Naive thymus-derived CD4-positive, alpha-beta T cell (primary cell): ENCODE results near the gene FAM117B. TPM values are rescaled to one million over a fixed set of nuclear protein-coding genes. Genes with fewer than 3 reads are reported as not detected.

Source experiments
- ATAC-seq: fragments of 150-1000 bp; cut with Tn5 transposase; 2 replicates; pipeline ENCODE4 v1.10.0; 2021; ENCODE audit warnings: mild to moderate bottlenecking, moderate library complexity
- CTCF ChIA-PET: fragments of 350-600 bp; sonication (Branson Sonifier 250); formaldehyde crosslinking; loops from one replicate; lab custom pipeline; 2021; ENCODE audit warnings: antibody characterized with exemption; lab: Charles Lee
- POLR2A ChIA-PET: fragments of 350-600 bp; sonication (Branson Sonifier 250); formaldehyde crosslinking; loops from one replicate; lab custom pipeline; 2021; ENCODE audit warnings: antibody characterized with exemption, inconsistent platforms; lab: Charles Lee
- DNase-seq, 9 donors: peaks; one replicate each; pipeline versions ENCODE4 v3.0.0 to v3.0.0-alpha.2; 2020 to 2022; ENCODE audit warnings: mixed read lengths in 1 of 9
- H3K27ac ChIP-seq: one replicate; pipeline ENCODE4 v1.7.0; 2013; ENCODE audit warnings: mild to moderate bottlenecking, low read depth, low read length, moderate library complexity
- H3K27me3 ChIP-seq, 2 donors: one replicate each; pipeline ENCODE4 v1.7.0; 2013; ENCODE audit warnings: low read length in 2 of 2, mild to moderate bottlenecking in 2 of 2, moderate library complexity in 2 of 2; ENCODE audit not compliant: control insufficient read depth in 2 of 2, insufficient read depth in 2 of 2
- H3K36me3 ChIP-seq, 3 experiments: 1 replicate in 2 of 3; 2 replicates in 1 of 3; pipeline ENCODE4 v1.7.0; 2013; ENCODE audit warnings: low read length in 3 of 3, mild to moderate bottlenecking in 3 of 3, moderate library complexity in 1 of 3; ENCODE audit not compliant: insufficient read depth in 3 of 3, control insufficient read depth in 2 of 3
- H3K4me1 ChIP-seq, 2 donors: one replicate each; pipeline ENCODE4 v1.7.0; 2013; ENCODE audit warnings: low read length in 2 of 2, mild to moderate bottlenecking in 2 of 2, moderate library complexity in 1 of 2; ENCODE audit not compliant: control insufficient read depth in 2 of 2, insufficient read depth in 2 of 2
- H3K4me3 ChIP-seq: 2 replicates; pipeline ENCODE4 v1.7.0; 2013; ENCODE audit warnings: mild to moderate bottlenecking, low read length
- H3K9me3 ChIP-seq, 3 experiments: 1 replicate in 2 of 3; 2 replicates in 1 of 3; pipeline ENCODE4 v1.7.0; 2013; ENCODE audit warnings: low read length in 3 of 3; ENCODE audit not compliant: control insufficient read depth in 2 of 3
- H3K27ac Mint-ChIP-seq, 9 donors: one replicate each; pipeline ENCODE4 v1.8.0; 2020 to 2022; ENCODE audit warnings: mixed read lengths in 9 of 9, mild to moderate bottlenecking in 8 of 9, moderate library complexity in 5 of 9, inconsistent platforms in 2 of 9
- H3K27me3 Mint-ChIP-seq, 5 donors: one replicate each; pipeline ENCODE4 v1.8.0; 2021 to 2022; ENCODE audit warnings: mixed read lengths in 5 of 5, mild to moderate bottlenecking in 1 of 5
- H3K36me3 Mint-ChIP-seq, 5 donors: one replicate each; pipeline ENCODE4 v1.8.0; 2020 to 2022; ENCODE audit warnings: mixed read lengths in 5 of 5, mild to moderate bottlenecking in 3 of 5, inconsistent platforms in 1 of 5
- H3K4me1 Mint-ChIP-seq, 7 donors: one replicate each; pipeline ENCODE4 v1.8.0; 2020 to 2022; ENCODE audit warnings: mixed read lengths in 7 of 7, mild to moderate bottlenecking in 3 of 7, inconsistent platforms in 1 of 7
- H3K4me3 Mint-ChIP-seq, 10 donors: one replicate each; pipeline ENCODE4 v1.8.0; 2020 to 2022; ENCODE audit warnings: mild to moderate bottlenecking in 10 of 10, mixed read lengths in 10 of 10, moderate library complexity in 6 of 10, inconsistent platforms in 2 of 10
- H3K9me3 Mint-ChIP-seq, 11 donors: one replicate each; pipeline ENCODE4 v1.8.0; 2020 to 2022; ENCODE audit warnings: mixed read lengths in 11 of 11, mild to moderate bottlenecking in 4 of 11, inconsistent platforms in 1 of 11, moderate library complexity in 1 of 11
- intact Hi-C, 2 donors: fragments of 100-400 bp; cut with micrococcal nuclease; formaldehyde crosslinking; loops; one replicate each; pipeline ENCODE4 v1.15.1; 2023
- polyA plus RNA-seq, 2 donors: library from polyadenylated mRNA; unstranded; fragments of 300-500 nt; fragmentation: Illumina TruSeq; gene quantifications; one replicate each; pipeline ENCODE4 v1.2.3, GENCODE V29; 2021
- total RNA-seq, 6 experiments: library from RNA in 5 of 6; stranded (reverse) in 5 of 6; gene quantifications; 1 replicate in 5 of 6; 2 replicates in 1 of 6; pipeline ENCODE4 v1.2.3 and lab custom pipeline; 2021 to 2026

The FAM117B gene
- total and polyA plus RNA-seq, 7 experiments from 2014 or later, result 12.8 to 57.9 (median 46.5) TPM

- peak overlapping the region in 9 of 10 donors; percentile 93 to 98 (median 97) for H3K4me3 Mint-ChIP-seq
- POLR2A ChIA-PET, result interaction anchor here (1.0 to 8.0 kb wide), 4 partner anchors 13 to 605 kb away, joined by 3 to 130 read pairs (median 56); partner anchors contain the start of gene CYP20A1
- H3K4me3 ChIP-seq, result peak overlapping the region; percentile 81
These were observed 1.3 kb upstream of the FAM117B start for GRCh38 chr2:202633470-202633869.

DNA sequence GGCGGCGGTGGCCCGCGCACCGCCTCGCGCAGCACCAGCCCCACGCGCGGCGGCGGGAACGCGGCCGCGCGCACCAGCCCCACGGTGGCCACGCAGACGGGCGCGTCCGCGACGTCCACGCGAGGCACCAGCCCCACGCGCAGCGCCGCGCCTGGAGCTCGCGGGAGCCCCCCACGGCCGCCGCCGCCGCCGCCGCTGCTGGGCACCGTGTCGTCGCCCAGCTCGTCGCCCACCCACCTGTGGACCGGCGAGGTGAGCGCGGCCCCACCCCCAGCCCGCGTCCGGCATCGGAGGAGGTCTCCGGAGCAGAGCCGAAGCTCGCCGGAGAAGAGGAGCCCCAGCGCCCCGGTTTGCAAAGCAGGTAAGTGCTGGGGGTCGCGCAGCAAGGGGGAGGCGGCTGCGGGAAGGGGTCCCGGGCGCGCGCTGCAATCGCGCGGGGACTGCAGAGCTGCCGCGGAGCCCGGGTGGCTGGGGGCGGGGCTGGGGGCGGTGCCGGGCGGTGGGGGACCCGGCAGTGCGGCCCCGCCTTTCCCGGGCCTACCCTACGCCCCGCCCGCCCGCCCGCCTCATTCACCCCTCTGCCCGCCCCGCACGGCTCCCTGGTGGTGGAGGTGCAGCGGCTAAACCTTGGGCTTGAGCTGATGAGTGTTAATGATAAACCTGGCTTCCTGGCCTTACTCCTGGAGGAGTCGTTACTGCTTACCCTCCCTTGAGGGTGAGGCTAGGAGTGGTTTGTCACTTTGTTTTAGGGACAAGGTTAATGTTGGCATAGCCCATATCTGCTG is 851 bp downstream of the FAM117B start:
- Histone ChIP-seq H3K4me1 (peaks cover 24 to 35% of the 10 kb centered on the region in 2 donors), H3K4me3 (peak overlapping the region; percentile 79), H3K36me3 (peaks cover 0 to 4% (median 0%) of the 10 kb centered on the region in 3 experiments), H3K9me3 (no peaks in the 10 kb centered on the region), H3K27ac (peak overlapping the region; percentile 81), H3K27me3 (no peaks in the 10 kb centered on the region)
- H3K27me3 Mint-ChIP-seq, result no peaks in the 10 kb centered on the region
- peaks cover 0 to 2% (median 0%) of the 10 kb centered on the region in 11 donors for H3K9me3 Mint-ChIP-seq
- ChIA-PET POLR2A (interaction anchor here (0.6 to 8.0 kb wide), 37 partner anchors 9 to 1519 kb away, joined by 3 to 130 read pairs (median 6); partner anchors contain the start of genes CARF, CFLAR, CTLA4 and ICA1L), CTCF (interaction anchor here (1.0 to 1.7 kb wide), 5 partner anchors 12 to 235 kb away, joined by 3 to 5 read pairs (median 4); no protein-coding TSS in a partner anchor)
- H3K4me3 Mint-ChIP-seq, result peak overlapping the region in 9 of 10 donors; percentile 90 to 98 (median 97)
- H3K36me3 Mint-ChIP-seq, result peaks cover 3 to 9% (median 6%) of the 10 kb centered on the region in 5 donors
- H3K27ac Mint-ChIP-seq, result peak overlapping the region in 8 of 9 donors; percentile 90 to 98 (median 94)
- ATAC-seq (peak; percentile 66), DNase-seq (peak; percentile 68 to 85 (median 82))
- intact Hi-C loops, result loop anchor here (1.0 to 10.0 kb wide), 13 partner anchors 13 to 1747 kb away; partner anchors contain the start of genes BMPR2 (in 1 of the 2), NIF3L1 (in 1 of the 2), ORC2 (in 1 of the 2) and PPIL3 (in 1 of the 2)
- peaks cover 29 to 74% (median 67%) of the 10 kb centered on the region in 7 donors for H3K4me1 Mint-ChIP-seq

More at GRCh38 chr2:202633470-202633869, 1.3 kb upstream of the FAM117B start:
- DNase-seq, result no peak
- H3K36me3 Mint-ChIP-seq, result peaks cover 3 to 9% (median 6%) of the 10 kb centered on the region in 5 donors
- Histone ChIP-seq H3K9me3 (no peaks in the 10 kb centered on the region), H3K27me3 (no peaks in the 10 kb centered on the region), H3K27ac (peak overlapping the region; percentile 81), H3K4me1 (peaks cover 16 to 19% of the 10 kb centered on the region in 2 donors), H3K36me3 (peaks cover 0 to 4% (median 0%) of the 10 kb centered on the region in 3 experiments)
- CTCF ChIA-PET, result interaction anchor here (1.2 kb wide), 1 partner anchor 45 kb away, joined by 5 read pairs; no protein-coding TSS in a partner anchor
- intact Hi-C loops, result loop anchor here (5.0 to 10.0 kb wide), 3 partner anchors 1304 to 1669 kb away; partner anchors contain the start of genes ICOS (in 1 of the 2) and ORC2 (in 1 of the 2)
- peaks cover 20 to 53% (median 48%) of the 10 kb centered on the region in 7 donors for H3K4me1 Mint-ChIP-seq
- H3K27ac Mint-ChIP-seq, result peak overlapping the region in 8 of 9 donors; percentile 92 to 99 (median 96)
- peaks cover 0 to 2% (median 0%) of the 10 kb centered on the region in 11 donors for H3K9me3 Mint-ChIP-seq
- no peaks in the 10 kb centered on the region for H3K27me3 Mint-ChIP-seq
- no peak for ATAC-seq

DNA sequence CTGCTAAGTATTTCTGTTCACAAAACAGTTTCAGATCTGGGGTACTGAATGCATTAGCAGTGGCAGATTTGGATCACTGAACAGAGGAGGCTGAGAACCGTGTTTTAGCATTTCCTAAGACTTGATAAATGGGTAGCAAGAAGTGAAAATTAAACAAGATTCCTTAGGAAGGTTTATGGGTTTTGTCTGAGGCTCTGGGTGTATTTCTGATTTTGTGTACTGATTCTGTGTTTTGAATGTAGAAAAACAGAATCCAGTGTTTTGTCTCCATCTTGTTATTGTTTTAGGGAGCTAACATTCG is 1.4 kb downstream of the FAM117B start:
- H3K27me3 Mint-ChIP-seq, result no peaks in the 10 kb centered on the region
- DNase-seq (no peak), ATAC-seq (no peak)
- H3K4me1 ChIP-seq, result peaks cover 30 to 41% of the 10 kb centered on the region in 2 donors
- H3K4me3 ChIP-seq, result peak overlapping the region; percentile 79
- H3K9me3 Mint-ChIP-seq, result peaks cover 0 to 2% (median 0%) of the 10 kb centered on the region in 11 donors
- H3K27ac ChIP-seq, result peak overlapping the region; percentile 81
- intact Hi-C loops, result loop anchor here (1.0 to 10.0 kb wide), 4 partner anchors 34 to 1671 kb away; partner anchors contain the start of gene ORC2 (in 1 of the 2)
- peaks cover 0 to 4% (median 0%) of the 10 kb centered on the region in 3 experiments for H3K36me3 ChIP-seq
- peak overlapping the region in 9 of 10 donors; percentile 88 to 98 (median 94) for H3K4me3 Mint-ChIP-seq
- peaks cover 32 to 77% (median 69%) of the 10 kb centered on the region in 7 donors for H3K4me1 Mint-ChIP-seq
- H3K9me3 ChIP-seq, result no peaks in the 10 kb centered on the region
- POLR2A ChIA-PET, result interaction anchor here (0.6 to 8.0 kb wide), 27 partner anchors 9 to 1520 kb away, joined by 3 to 130 read pairs (median 7); partner anchors contain the start of genes CFLAR, CTLA4 and NOP58
- peak overlapping the region in 8 of 9 donors; percentile 90 to 96 (median 94) for H3K27ac Mint-ChIP-seq
- peaks cover 4 to 9% (median 6%) of the 10 kb centered on the region in 5 donors for H3K36me3 Mint-ChIP-seq
- CTCF ChIA-PET, result interaction anchor here (1.0 to 1.4 kb wide), 2 partner anchors 11 to 48 kb away, joined by 4 read pairs; no protein-coding TSS in a partner anchor
- H3K27me3 ChIP-seq, result no peaks in the 10 kb centered on the region

DNA sequence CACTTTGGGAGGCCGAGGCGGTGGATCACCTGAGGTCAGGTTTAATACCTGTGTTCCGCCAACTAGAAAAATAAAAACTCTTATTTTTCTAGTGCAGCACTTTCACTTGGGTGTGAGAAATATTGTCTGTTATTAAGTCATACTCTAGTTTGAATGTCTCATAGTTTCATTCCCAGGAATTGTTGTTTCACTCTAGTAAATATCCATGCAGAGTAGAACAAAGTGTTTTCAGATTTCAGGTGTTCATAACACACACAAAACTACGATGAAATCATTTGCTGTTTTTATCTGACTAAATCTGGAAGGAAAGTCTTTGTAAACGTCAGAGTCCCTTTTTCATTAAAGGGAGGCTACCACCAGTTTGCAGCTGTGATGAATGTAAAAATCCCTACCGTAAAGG is 4.0 kb downstream of the FAM117B start:
- Histone ChIP-seq H3K27ac (peak overlapping the region; percentile 68), H3K4me1 (peaks cover 37 to 41% of the 10 kb centered on the region in 2 donors), H3K27me3 (no peaks in the 10 kb centered on the region), H3K4me3 (peak overlapping the region; percentile 15), H3K36me3 (peaks cover 0 to 4% (median 0%) of the 10 kb centered on the region in 3 experiments), H3K9me3 (no peaks in the 10 kb centered on the region)
- peaks cover 0 to 2% (median 0%) of the 10 kb centered on the region in 11 donors for H3K9me3 Mint-ChIP-seq
- H3K27ac Mint-ChIP-seq, result peak overlapping the region in 8 of 9 donors; percentile 60 to 97 (median 90)
- peak overlapping the region in 9 of 10 donors; percentile 72 to 98 (median 94) for H3K4me3 Mint-ChIP-seq
- CTCF ChIA-PET, result interaction anchor here (0.9 kb wide), 1 partner anchor 125 kb away, joined by 3 read pairs; no protein-coding TSS in a partner anchor
- intact Hi-C loops, result loop anchor here (5.0 to 10.0 kb wide), 3 partner anchors 1381 to 1674 kb away; partner anchors contain the start of gene ORC2 (in 1 of the 2)
- POLR2A ChIA-PET, result interaction anchor here (0.6 to 8.0 kb wide), 4 partner anchors 8 to 50 kb away, joined by 4 to 130 read pairs (median 6); no protein-coding TSS in a partner anchor
- no peaks in the 10 kb centered on the region for H3K27me3 Mint-ChIP-seq
- H3K36me3 Mint-ChIP-seq, result peaks cover 4 to 9% (median 7%) of the 10 kb centered on the region in 5 donors
- no peak for ATAC-seq
- DNase-seq, result no peak
- H3K4me1 Mint-ChIP-seq, result peaks cover 25 to 60% (median 53%) of the 10 kb centered on the region in 7 donors

GRCh38 chr2:202639231-202639630 is 4.5 kb downstream of the FAM117B start:
- H3K27me3 Mint-ChIP-seq, result no peaks in the 10 kb centered on the region
- peak overlapping the region in 8 of 9 donors; percentile 60 to 97 (median 90) for H3K27ac Mint-ChIP-seq
- Histone ChIP-seq H3K4me1 (peaks cover 34 to 38% of the 10 kb centered on the region in 2 donors), H3K4me3 (peak overlapping the region; percentile 15), H3K9me3 (no peaks in the 10 kb centered on the region), H3K36me3 (peaks cover 0 to 4% (median 0%) of the 10 kb centered on the region in 3 experiments), H3K27me3 (no peaks in the 10 kb centered on the region), H3K27ac (peak overlapping the region; percentile 68)
- peaks cover 0 to 2% (median 0%) of the 10 kb centered on the region in 11 donors for H3K9me3 Mint-ChIP-seq
- ChIA-PET CTCF (interaction anchor here (0.9 kb wide), 1 partner anchor 125 kb away, joined by 3 read pairs; no protein-coding TSS in a partner anchor), POLR2A (interaction anchor here (0.6 to 2.5 kb wide), 3 partner anchors 10 to 61 kb away, joined by 3 to 7 read pairs (median 4); no protein-coding TSS in a partner anchor)
- intact Hi-C loops, result loop anchor here (5.0 to 10.0 kb wide), 3 partner anchors 1382 to 1674 kb away; partner anchors contain the start of gene ORC2 (in 1 of the 2)
- ATAC-seq (no peak), DNase-seq (peak in 6 of 9 donors; percentile 26 to 43 (median 30))
- H3K4me3 Mint-ChIP-seq, result peak overlapping the region in 9 of 10 donors; percentile 72 to 98 (median 94)
- peaks cover 4 to 9% (median 7%) of the 10 kb centered on the region in 5 donors for H3K36me3 Mint-ChIP-seq
- peaks cover 26 to 59% (median 50%) of the 10 kb centered on the region in 7 donors for H3K4me1 Mint-ChIP-seq
